Erythroblast (primary cell): ENCODE measurements around the gene VEPH1.
A peak's percentile ranks its signal among the peaks of the same experiment; 100 is the strongest.

Source experiments
- DNase-seq, 2 experiments: peaks; one replicate each; lab custom pipeline; 2025; lab: John Stamatoyannopoulos, UW
- GATA1 ChIP-seq: IDR thresholded peaks from 2 replicates; pipeline ENCODE4 v1.6.1; 2011; ENCODE audit warnings: low read depth, mild to moderate bottlenecking, control low read depth, low read length, moderate library complexity
- POLR2A ChIP-seq: IDR thresholded peaks from 2 replicates; pipeline ENCODE4 v1.6.1; 2011; ENCODE audit warnings: mild to moderate bottlenecking, low read length

Gene VEPH1

DNA sequence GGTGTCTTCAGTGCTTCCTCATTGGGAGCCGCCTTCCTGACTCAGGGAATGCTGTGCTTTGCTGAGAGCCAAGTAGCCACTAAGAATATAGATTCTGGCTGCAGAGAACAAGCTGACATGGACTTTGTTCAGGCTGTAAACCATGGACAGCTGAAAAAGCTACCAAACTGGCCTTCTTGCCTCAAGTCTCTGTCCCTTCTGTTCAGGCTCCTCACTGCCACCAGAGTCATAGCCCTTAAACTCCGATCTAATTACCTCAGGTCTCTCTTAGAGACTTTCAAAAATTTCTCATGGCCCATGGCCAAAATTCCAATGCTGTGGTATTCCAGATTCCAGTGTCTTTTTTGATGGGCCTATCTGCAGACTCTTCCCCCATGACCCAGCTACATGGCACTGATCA is 86.0 kb downstream of the VEPH1 start:
- TF ChIP-seq POLR2A (no peak), GATA1 (no peak)
- DNase-seq = no peak

DNA sequence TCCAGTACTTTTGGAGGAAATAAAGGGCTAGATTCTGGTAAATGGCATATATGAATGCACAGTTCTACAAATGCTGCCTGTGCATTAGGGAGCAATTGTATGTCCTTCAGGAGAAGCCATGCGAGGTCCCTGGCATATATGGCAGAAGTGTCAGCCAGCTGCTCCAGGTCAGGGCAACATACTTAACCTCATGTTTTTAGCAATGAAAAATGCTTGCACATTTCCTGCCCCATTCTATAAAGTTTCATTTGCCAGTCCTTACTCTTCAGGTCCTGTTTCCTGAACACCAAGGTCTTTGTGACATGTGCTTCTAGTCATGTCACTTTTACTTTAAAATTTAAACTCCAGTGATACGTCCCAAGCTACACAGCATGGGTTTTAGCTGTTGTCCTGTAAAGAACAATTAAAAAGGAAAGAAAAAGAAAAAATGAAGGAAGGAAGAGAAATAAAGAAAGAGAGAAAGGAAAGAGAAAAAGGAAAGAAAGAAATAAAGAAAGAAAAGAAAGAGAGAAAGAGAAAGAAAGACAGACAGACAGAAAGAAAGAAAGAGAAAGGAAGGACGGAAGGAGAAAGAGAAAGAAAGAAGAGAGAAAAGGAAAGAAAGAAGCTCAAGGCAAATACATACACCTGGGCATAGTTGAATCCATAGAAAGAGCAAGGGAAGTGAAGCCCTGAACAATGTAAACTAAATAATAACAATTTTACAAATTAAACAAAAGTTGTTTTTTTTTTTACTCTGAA is 86.7 kb downstream of the VEPH1 start:
- no peak for TF ChIP-seq POLR2A
- TF ChIP-seq GATA1 = no peak
- no peak for DNase-seq

GRCh38 chr3:157414861-157415260 is 88.4 kb downstream of the VEPH1 start:
- DNase-seq = no peak
- no peak for TF ChIP-seq POLR2A
- TF ChIP-seq GATA1 = no peak

DNA sequence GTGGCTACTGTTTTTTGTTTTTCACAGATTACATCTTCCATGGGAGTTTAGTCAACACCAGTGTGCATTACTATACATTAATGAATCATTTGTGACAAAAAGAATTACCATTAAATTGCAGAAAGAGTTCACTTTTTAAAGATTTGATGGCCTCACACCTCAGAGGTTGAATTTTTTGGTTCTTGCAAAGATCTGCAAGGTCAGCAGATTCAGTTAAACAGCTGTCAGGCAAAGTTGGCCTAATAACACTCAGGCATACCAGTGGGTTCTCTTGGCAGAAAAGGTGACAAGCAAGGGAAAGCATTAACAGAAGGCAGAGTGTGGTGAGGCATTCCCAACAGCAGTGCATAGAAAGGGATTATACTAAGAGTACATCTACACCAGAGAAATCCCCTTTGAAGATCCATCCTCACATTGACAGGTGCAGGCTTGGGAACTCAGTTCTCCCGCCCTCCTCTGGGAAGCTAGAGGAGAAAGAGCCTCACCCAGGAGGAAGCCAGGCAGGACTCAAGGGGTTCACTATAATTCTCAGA is 90.8 kb downstream of the VEPH1 start:
- no peak for DNase-seq
- no peak for TF ChIP-seq GATA1
- TF ChIP-seq POLR2A = no peak

- no peak for DNase-seq
- no peak for TF ChIP-seq POLR2A
- no peak for TF ChIP-seq GATA1
Observed at GRCh38 chr3:157410945-157411344, 92.3 kb downstream of the VEPH1 start.

DNA sequence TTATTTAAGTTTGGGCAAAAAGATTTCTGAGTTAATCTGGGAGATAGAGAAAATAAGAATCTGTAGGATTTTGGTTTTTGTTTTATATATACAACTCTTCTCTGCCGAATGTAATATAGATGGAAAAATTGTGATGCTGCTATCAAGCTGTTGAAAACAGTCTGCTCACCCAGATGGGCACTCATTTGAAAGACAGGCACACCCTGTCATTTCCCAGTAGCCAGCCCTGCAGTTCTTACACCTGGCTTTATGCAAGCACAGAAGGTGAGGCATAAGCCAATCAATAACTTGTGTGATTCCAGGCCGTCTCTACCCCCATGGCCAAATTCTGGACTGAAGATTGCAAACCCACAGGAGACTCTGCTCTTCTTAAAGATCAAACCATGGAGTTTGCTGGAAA is 93.7 kb downstream of the VEPH1 start:
- no peak for DNase-seq
- no peak for TF ChIP-seq POLR2A
- TF ChIP-seq GATA1 = no peak

DNA sequence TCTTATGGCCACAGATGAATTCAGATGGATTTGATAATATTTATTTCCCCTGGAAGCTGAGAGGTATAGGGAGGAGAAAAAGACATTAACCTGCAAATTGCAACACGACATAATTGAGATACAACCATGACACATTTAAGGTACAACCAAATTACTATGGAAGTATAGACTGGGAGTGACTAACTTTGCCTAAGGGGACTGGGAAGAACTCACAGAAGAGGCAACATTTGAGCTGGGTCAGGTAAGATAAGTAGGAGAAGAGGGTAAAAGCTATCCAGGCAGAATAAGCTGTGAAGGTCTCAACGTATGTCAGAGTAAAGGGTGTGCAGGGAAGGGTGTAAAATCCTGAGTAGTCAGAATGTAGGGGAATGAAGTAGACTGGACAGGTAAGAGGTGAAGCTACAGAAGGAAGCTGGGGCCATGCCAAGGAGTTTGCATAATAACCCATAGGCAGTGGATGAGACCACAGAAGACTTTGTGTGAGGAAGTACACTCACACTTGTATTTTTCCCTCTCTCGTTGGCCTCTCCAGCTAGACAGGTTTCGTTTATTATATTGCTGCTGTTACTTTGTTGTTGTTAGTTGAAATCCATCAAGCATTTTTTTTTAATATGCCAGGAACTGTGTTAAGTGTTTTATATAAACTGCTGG is 94.6 kb downstream of the VEPH1 start:
- TF ChIP-seq POLR2A (no peak), GATA1 (no peak)
- no peak for DNase-seq

DNA sequence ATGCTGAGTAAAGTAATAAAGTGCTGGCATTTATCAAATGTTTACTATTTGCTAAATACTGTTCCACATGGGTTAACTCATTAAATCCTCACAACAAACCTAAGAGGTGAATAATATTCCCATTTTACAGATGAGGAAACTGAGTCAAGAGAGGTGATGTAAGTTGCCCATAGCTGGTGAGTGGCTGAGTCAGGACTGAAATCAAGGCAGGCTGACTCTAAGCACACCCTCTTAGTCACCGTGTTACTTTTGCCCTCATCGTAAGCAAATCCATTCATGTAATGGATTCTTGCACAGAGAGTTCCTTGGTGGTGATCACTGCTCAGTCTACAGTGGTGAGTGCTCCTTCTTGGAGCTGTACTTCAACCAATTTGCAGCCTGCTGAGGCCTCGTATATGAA is 95.4 kb downstream of the VEPH1 start:
- DNase-seq = no peak
- TF ChIP-seq POLR2A = no peak
- TF ChIP-seq GATA1 = no peak

DNA sequence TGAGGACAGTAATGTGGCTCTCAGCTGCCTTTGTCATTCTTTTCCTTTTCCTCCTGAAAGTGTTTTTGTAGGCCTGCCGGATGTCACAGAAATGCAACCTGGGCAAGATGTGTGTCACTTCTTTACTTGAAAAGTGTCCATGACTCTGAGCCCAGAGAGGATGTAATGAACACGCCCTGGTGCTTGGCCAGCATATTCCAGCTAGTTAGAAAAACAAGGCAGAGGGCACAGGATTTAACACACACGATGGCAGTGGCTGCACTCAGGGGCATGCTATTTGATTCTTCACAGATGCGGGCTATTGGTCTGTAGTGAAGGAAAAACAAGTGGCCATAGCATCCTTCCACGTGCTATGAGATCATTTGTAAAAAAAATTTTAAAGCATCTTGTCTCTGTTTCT is 96.8 kb downstream of the VEPH1 start:
- DNase-seq = no peak
- TF ChIP-seq POLR2A = no peak
- TF ChIP-seq GATA1 = no peak

DNA sequence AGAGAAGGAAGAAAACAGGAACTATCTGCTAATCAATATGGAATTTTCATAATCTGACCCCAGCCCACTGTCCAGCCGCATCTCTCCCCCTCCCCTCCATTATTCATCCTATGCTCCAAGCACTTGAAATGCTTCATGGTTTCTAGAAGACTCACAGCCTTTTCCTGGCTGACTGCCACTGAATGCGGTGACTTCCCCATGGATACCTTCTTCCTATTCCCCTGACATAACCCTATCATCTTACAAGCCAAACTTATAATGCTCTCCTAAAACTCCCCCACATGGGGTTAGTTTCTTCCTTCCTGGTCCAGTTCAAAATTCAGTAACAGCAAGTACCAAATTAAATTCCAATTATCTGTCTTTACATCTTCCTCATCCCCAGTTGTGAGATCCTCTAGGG is 97.8 kb downstream of the VEPH1 start:
- TF ChIP-seq POLR2A = no peak
- TF ChIP-seq GATA1 = no peak
- no peak for DNase-seq

DNA sequence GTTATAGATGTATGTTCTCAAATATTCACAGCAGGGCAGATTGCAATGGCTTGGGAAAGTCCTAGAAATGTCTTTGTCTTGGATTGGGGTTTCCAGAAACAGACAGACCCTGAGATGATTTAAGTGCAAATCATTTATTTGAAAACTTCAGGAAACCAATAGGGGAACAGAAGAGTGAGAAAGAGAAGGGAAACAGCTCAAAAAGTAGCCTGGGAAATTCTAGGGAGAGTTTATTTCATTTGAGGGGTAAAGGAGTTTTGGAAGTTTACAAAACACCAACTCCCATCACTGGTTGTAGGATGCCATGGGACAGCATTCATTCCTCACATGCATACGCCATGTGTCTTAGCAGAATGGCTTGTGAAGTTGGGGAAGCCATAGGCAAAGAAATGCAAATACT is 98.8 kb downstream of the VEPH1 start:
- TF ChIP-seq POLR2A = no peak
- no peak for TF ChIP-seq GATA1
- DNase-seq = no peak

DNA sequence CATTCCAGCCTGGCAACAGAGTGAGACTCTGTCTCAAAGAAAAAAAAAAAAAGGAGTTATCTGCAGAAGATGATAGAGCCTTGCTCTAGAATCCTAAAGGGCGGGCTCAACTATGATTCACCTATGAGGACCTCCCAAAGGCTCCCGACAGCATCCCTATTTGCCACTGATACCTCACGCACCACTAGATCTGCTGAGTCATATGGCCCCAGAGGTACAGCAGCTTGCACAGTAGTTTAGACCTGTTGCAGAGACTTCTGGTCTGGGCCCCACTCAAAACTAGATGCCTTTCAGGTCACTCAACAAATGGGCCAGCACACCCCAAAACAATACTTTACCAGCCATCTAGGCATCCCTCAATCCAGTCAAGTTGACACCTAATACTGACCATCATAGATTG is 104.6 kb downstream of the VEPH1 start:
- peak; percentile 2 to 3 for DNase-seq
- TF ChIP-seq GATA1 (no peak), POLR2A (no peak)

DNA sequence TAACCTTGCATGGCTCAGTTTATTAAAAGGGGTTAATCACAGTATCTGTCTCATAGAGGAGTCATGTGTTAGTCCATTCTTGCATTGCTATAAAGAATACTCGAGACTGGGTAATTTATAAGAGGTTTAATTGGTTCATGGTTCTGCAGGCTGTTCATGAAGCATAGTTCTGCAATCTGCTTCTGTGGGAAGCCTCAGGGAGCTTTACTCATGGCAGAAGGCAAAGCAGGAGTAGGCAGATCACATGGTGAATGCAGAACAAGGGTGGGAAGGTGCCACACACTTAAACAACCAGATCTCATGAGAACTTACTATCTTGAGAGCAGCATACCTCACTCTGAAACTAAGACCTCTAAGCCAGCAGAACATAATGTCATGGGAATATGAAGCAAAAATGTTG is 108.8 kb downstream of the VEPH1 start:
- TF ChIP-seq GATA1 (no peak), POLR2A (no peak)
- no peak for DNase-seq

DNA sequence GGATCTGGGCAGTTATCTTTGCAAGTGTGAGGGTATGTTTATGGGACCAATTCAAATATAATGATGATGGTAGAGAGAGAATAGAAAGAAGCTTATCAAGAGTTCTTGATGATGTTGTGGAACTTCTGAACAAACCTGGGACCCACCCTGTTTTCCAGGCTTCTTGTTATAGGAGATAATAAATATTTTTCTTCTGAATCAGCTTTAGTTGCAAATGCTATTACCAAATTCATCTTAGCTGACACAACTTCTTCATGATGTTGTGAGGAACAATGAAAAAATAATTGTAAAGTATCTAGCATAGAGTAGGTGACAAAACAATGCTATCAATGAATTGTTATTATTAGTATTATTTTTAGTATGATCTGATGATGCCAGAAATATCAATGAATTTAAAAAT is 110.1 kb downstream of the VEPH1 start:
- TF ChIP-seq POLR2A = no peak
- no peak for DNase-seq

DNA sequence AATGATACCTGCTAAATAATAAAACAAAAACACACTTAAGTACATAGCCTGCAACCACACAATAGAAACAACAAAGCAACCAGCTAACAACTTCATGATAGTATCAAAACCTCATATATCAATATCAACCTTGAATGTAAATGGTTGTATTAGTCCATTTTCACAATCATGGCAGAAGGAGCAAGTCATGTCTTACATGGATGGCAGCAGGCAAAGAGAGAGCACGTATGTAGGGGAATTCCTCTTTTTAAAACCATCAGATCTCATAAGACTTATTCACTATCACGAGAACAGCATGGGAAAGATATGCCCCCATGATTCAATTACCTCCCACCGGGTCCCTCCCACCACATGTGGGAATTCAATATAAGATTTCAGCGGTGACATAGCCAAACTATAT is 111.1 kb downstream of the VEPH1 start:
- TF ChIP-seq GATA1 (no peak), POLR2A (no peak)
- no peak for DNase-seq
